PC-3 (cell line): ENCODE results near the gene ARHGAP6.

Source experiments
- CTCF ChIP-seq: fragments of 300-600 bp; sonication (generic); conservative IDR thresholded peaks from 2 replicates; pipeline ENCODE4 v1.5.1; 2017; ENCODE audit warnings: antibody characterized with exemption, low read depth, mild to moderate bottlenecking, low read length
- EZH2 ChIP-seq: fragments of 300-600 bp; sonication (generic); IDR thresholded peaks from one replicate; pipeline ENCODE4 v1.6.1; 2017; ENCODE audit warnings: antibody characterized with exemption, mild to moderate bottlenecking, low read length; ENCODE audit not compliant: unreplicated experiment
- EZH2phosphoT487 ChIP-seq: fragments of 300-600 bp; sonication (generic); IDR thresholded peaks from 2 replicates; pipeline ENCODE4 v1.6.1; 2018; ENCODE audit warnings: mild to moderate bottlenecking, antibody characterized with exemption, low read length, borderline replicate concordance

DNA sequence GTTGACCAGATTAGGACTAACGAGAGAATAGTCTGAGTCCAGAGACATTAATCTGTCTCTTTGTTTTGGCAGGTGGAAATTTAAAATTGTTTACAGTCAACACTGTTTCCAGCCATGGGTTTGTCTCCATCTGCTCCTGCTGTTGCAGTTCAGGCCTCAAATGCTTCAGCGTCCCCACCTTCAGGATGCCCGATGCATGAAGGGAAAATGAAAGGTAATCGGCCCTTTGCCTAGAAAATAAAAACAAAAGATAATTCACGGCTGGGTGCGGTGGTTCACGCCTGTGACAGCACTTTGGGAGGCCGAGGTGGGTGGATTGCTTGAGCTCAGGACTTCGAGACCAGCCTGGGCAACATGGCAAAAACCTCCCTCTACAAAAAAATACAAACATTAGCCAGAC is 553.8 kb downstream of the ARHGAP6 start:
- TF ChIP-seq CTCF = no peak
- no peak for TF ChIP-seq EZH2
- no peak for TF ChIP-seq EZH2phosphoT487
